Measurements from ENCODE around the gene TGFB1I1. TPM values are rescaled to one million over a fixed set of nuclear protein-coding genes. Genes with fewer than 3 reads are reported as not detected.
A peak's percentile ranks its signal among the peaks of the same experiment; 100 is the strongest.
"Not testable (repeated sequence)": the region's sequence is repeated elsewhere in the genome, so short reads cannot be mapped to it uniquely, and the experiment has no call there.

TGFB1I1 gene
- total RNA-seq, 1 donor from 2014 or later, result 32.5 TPM

DNA sequence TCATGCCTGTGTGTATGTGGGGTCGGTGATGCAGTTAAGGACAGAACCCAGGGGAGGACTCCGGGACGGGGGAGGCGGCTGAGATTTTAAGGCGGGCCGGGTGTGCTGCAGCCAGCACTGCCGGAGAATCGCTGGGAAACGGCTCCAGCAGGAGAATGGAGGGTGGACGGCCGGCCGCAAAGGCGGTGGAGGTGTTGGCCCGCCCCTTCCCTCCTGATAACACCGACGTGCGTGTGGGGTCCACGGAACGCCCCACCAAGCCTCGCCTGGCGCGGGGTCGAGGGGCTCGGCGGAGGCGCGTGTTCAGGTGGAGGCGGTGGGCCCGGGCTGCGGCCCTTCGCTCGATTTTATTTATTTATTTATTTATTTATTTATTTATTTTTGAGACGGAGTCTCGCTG is 30.0 kb upstream of the TGFB1I1 start:
- Histone ChIP-seq H3K4me1 (peaks cover 9% of the 10 kb centered on the region), H3K4me3 (peak overlapping the region; percentile 78), H3K27ac (peak overlapping the region; percentile 83), H3K36me3 (no peaks in the 10 kb centered on the region), H3K27me3 (ENCODE audit: low read depth) (no peaks in the 10 kb centered on the region), H3K9me3 (no peaks in the 10 kb centered on the region)
- intact Hi-C loops (cut with DNase I), result no loop called here
- TF ChIP-seq, protein P1, sequence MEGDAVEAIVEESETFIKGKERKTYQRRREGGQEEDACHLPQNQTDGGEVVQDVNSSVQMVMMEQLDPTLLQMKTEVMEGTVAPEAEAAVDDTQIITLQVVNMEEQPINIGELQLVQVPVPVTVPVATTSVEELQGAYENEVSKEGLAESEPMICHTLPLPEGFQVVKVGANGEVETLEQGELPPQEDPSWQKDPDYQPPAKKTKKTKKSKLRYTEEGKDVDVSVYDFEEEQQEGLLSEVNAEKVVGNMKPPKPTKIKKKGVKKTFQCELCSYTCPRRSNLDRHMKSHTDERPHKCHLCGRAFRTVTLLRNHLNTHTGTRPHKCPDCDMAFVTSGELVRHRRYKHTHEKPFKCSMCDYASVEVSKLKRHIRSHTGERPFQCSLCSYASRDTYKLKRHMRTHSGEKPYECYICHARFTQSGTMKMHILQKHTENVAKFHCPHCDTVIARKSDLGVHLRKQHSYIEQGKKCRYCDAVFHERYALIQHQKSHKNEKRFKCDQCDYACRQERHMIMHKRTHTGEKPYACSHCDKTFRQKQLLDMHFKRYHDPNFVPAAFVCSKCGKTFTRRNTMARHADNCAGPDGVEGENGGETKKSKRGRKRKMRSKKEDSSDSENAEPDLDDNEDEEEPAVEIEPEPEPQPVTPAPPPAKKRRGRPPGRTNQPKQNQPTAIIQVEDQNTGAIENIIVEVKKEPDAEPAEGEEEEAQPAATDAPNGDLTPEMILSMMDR (IDR thresholded peaks at IDR 0.05), result no peak
- ATAC-seq, result no peak
- DNase-seq, result no peak

DNA sequence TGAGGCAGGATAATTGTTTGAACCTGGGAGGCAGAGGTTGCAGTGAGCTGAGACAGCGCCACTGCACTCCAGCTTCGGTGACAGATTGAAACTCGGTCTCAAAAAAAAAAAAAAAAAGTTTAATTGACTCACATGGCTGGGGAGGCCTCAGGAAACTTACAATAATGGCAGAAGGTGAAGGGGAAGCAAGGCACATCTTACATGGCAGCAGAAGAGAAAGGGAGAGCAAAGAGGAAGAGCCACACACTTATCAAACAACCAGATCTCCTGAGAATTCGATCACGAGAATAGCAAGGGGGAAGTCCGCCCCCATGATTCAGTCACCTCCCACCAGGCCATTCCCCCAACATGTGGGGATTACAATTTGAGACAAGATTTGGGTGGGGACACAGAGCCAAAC is 26.0 kb upstream of the TGFB1I1 start:
- H3K27ac ChIP-seq; intact Hi-C loops (cut with DNase I); H3K27me3 ChIP-seq (ENCODE audit: low read depth); H3K4me3 ChIP-seq; ATAC-seq; H3K9me3 ChIP-seq; H3K36me3 ChIP-seq; DNase-seq; H3K4me1 ChIP-seq: not testable (repeated sequence)

DNA sequence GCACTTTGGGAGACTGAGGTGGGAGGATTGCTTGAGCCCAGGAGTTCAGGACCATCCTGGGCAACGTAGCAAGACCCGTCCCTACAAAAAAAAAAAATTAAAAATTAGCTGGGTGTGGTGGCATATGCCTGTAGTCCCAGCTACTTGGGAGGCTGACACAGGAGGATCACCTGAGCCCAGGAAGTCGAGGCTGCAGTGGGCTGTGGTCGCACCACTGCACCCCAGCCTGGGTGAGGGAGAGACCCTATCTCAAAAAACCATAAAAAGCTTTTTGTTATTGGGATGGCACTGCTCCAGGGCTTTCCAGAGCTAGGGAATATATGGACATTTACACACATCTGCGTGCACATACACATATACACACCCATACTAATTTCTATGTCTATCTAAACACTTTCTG is 20.8 kb upstream of the TGFB1I1 start:
- H3K9me3 ChIP-seq, result no peaks in the 10 kb centered on the region
- no peak overlapping the region for H3K27ac ChIP-seq
- H3K4me1 ChIP-seq, result peaks cover 41% of the 10 kb centered on the region
- DNase-seq (no peak), ATAC-seq (no peak)
- no peak overlapping the region for H3K4me3 ChIP-seq
- TF ChIP-seq, protein P1 (IDR thresholded peaks at IDR 0.05), result no peak
- no peaks in the 10 kb centered on the region for H3K27me3 ChIP-seq (ENCODE audit: low read depth)
- intact Hi-C loops (cut with DNase I), result no loop called here
- H3K36me3 ChIP-seq, result peaks cover 7% of the 10 kb centered on the region

DNA sequence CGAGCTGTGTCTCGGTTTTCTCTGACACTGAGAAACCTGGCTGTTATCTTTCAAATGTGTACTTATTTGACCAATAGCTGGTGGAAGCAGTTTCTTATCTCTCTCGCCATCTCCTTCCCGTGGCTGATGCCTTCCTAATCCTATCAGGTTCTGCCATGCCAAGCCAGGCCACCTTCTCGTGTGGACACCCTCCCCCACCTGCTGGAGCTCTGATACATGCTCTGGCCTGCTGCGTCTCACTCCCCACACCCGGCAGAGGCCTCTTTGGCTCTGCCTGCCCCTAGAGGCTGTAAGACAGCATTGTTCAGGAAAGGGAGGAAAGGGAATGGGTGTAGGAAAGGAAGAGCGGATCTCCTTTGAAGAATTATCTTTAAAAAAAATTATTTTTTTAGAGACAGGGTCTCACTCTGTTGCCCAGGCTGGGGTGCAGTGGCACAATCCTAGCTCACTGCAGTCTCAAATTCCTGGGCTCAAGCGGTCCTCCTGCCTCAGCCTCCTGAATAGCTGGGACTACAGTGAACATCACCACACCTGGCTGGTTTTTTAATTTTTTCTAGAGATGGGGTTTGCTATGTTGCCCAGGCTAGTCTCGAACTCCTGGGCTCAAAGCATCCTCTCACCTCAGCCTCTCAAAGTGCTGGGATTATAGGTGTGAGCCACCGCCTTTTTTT is 20.1 kb upstream of the TGFB1I1 start:
- Histone ChIP-seq H3K27ac (no peak overlapping the region), H3K9me3 (no peaks in the 10 kb centered on the region), H3K36me3 (peaks cover 7% of the 10 kb centered on the region), H3K4me1 (peaks cover 47% of the 10 kb centered on the region), H3K4me3 (no peak overlapping the region), H3K27me3 (ENCODE audit: low read depth) (no peaks in the 10 kb centered on the region)
- ATAC-seq, result peak; percentile 74 to 77
- no peak for DNase-seq
- intact Hi-C loops (cut with DNase I), result no loop called here
- TF ChIP-seq, protein P1 (IDR thresholded peaks at IDR 0.05), result peak; percentile 42

DNA sequence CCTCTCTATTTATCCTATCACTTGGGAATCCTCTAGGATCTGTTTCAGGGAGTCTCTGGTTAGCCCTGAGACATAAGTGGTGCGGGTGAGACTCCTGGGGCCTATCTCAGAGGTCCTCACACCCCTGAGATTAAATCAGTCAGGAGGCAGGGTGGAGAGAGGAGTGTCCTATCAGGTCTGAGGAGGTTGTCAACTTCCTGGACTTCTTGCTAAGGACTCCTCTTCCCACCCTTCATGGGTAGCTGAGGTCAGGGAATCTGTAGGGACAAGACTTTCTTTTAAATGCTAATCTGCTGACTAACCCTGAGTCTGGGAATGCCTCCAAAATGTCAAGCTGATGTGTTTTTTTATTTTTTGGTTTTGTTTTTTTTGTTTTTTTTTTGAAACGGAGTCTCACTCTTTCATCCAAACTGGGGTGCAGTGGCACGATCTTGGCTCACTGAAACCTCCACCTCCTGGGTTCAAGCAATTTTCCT is 19.3 kb upstream of the TGFB1I1 start:
- H3K4me3 ChIP-seq, result no peak overlapping the region
- H3K27ac ChIP-seq, result no peak overlapping the region
- DNase-seq, result no peak
- H3K9me3 ChIP-seq, result no peaks in the 10 kb centered on the region
- TF ChIP-seq, protein P1 (IDR thresholded peaks at IDR 0.05), result no peak
- peaks cover 7% of the 10 kb centered on the region for H3K36me3 ChIP-seq
- ATAC-seq, result peak; percentile 5 to 28
- intact Hi-C loops (cut with DNase I), result no loop called here
- peaks cover 55% of the 10 kb centered on the region for H3K4me1 ChIP-seq
- H3K27me3 ChIP-seq (ENCODE audit: low read depth), result no peaks in the 10 kb centered on the region
